GM23338 (cell line): ENCODE results near the gene ARHGAP28. TPM values are rescaled to one million over a fixed set of nuclear protein-coding genes. Genes with fewer than 3 reads are reported as not detected.

ENCODE experiments used
- ATAC-seq: fragments of 200-7000 bp; cut with Tn5 transposase; 3 replicates; pipeline ENCODE4 v1.9.1; 2020
- DNase-seq: peaks from one replicate; pipeline ENCODE4 v3.0.0-alpha.2; 2015; ENCODE audit warnings: low spot score
- H2AFZ ChIP-seq: fragments of 200-600 bp; sonication (generic); 2 replicates; pipeline ENCODE4 v1.8.0; 2016; ENCODE audit warnings: antibody characterized with exemption, mild to moderate bottlenecking, moderate library complexity
- H3F3A ChIP-seq: fragments of 200-600 bp; sonication (generic); replicated peaks from 2 replicates; pipeline ENCODE4 v1.8.0; 2017; ENCODE audit warnings: antibody characterized with exemption, mixed run types, low read depth
- H3K27ac ChIP-seq: fragments of 200-600 bp; sonication (generic); 2 replicates; pipeline ENCODE4 v1.6.1; 2016; ENCODE audit warnings: low read depth
- H3K27me3 ChIP-seq: fragments of 200-600 bp; sonication (generic); 2 replicates; pipeline ENCODE4 v1.8.0; 2016; ENCODE audit warnings: mild to moderate bottlenecking, mixed run types, moderate library complexity; ENCODE audit not compliant: insufficient read depth
- H3K36me3 ChIP-seq: fragments of 200-600 bp; sonication (generic); 2 replicates; pipeline ENCODE4 v1.8.0; 2016; ENCODE audit warnings: mild to moderate bottlenecking; ENCODE audit not compliant: insufficient read depth
- H3K4me1 ChIP-seq: fragments of 200-600 bp; sonication (generic); 2 replicates; pipeline ENCODE4 v1.8.0; 2016; ENCODE audit warnings: mild to moderate bottlenecking, moderate library complexity; ENCODE audit not compliant: insufficient read depth
- H3K4me2 ChIP-seq: fragments of 200-600 bp; sonication (generic); 2 replicates; pipeline ENCODE4 v1.7.1; 2017; ENCODE audit warnings: mixed run types
- H3K4me3 ChIP-seq: fragments of 200-600 bp; sonication (generic); 2 replicates; pipeline ENCODE4 v1.6.1; 2016; ENCODE audit warnings: mixed run types
- H3K79me2 ChIP-seq: fragments of 200-600 bp; sonication (generic); replicated peaks from 2 replicates; pipeline ENCODE4 v1.8.0; 2017; ENCODE audit warnings: mild to moderate bottlenecking; ENCODE audit not compliant: insufficient read depth
- H3K9me2 ChIP-seq: fragments of 200-600 bp; sonication (generic); 2 replicates; pipeline ENCODE4 v1.8.0; 2017; ENCODE audit not compliant: insufficient read depth
- H4K20me1 ChIP-seq: fragments of 200-600 bp; sonication (generic); replicated peaks from 2 replicates; pipeline ENCODE4 v1.8.0; 2017; ENCODE audit warnings: mild to moderate bottlenecking; ENCODE audit not compliant: insufficient read depth
- H3K27ac Mint-ChIP-seq: 2 replicates; pipeline ENCODE4 v1.8.0; 2020; ENCODE audit warnings: inconsistent platforms, mild to moderate bottlenecking, moderate library complexity, mixed read lengths
- H3K27me3 Mint-ChIP-seq: 3 replicates; pipeline ENCODE4 v1.8.0; 2022; ENCODE audit warnings: low read depth, mild to moderate bottlenecking, moderate library complexity, mixed read lengths, inconsistent platforms; ENCODE audit not compliant: insufficient read depth, poor library complexity
- H3K36me3 Mint-ChIP-seq: 3 replicates; pipeline ENCODE4 v1.8.0; 2021; ENCODE audit warnings: low read depth, mild to moderate bottlenecking, inconsistent platforms, moderate library complexity, mixed read lengths
- H3K4me1 Mint-ChIP-seq: 3 replicates; pipeline ENCODE4 v1.8.0; 2020; ENCODE audit warnings: mild to moderate bottlenecking, inconsistent platforms, mixed read lengths
- H3K4me3 Mint-ChIP-seq: 3 replicates; pipeline ENCODE4 v1.8.0; 2021; ENCODE audit warnings: moderate library complexity, mild to moderate bottlenecking, inconsistent platforms, mixed read lengths
- H3K9me3 Mint-ChIP-seq: 3 replicates; pipeline ENCODE4 v1.8.0; 2020; ENCODE audit warnings: moderate library complexity, mild to moderate bottlenecking, inconsistent platforms, mixed read lengths
- CREB1 ChIP-seq: fragments of 250-450 bp; sonication (Bioruptor Pico); IDR thresholded peaks from 2 replicates; pipeline ENCODE4 v1.5.0; 2020; ENCODE audit warnings: low read depth, mild to moderate bottlenecking, moderate library complexity
- CTCF ChIP-seq, 2 experiments: fragments of 200-600 bp in 1 of 2; sonication (generic) in 1 of 2; conservative IDR thresholded peaks; 2 replicates each; pipeline versions ENCODE4 v1.5.1 to v1.6.1; 2016 to 2017; ENCODE audit warnings: antibody characterized with exemption in 2 of 2, low read depth in 2 of 2, mild to moderate bottlenecking in 2 of 2, moderate library complexity in 1 of 2
- EZH2 ChIP-seq: fragments of 200-600 bp; sonication (generic); IDR thresholded peaks from one replicate; pipeline ENCODE4 v1.8.0; 2017; ENCODE audit warnings: antibody characterized with exemption, mild to moderate bottlenecking, low read depth; ENCODE audit not compliant: unreplicated experiment
- EZH2phosphoT487 ChIP-seq: fragments of 200-600 bp; sonication (generic); IDR thresholded peaks from one replicate; pipeline ENCODE4 v1.8.1; 2018; ENCODE audit warnings: antibody characterized with exemption; ENCODE audit not compliant: unreplicated experiment
- NANOG ChIP-seq: IDR thresholded peaks from 2 replicates; pipeline ENCODE4 v1.6.1; 2016; ENCODE audit warnings: antibody characterized with exemption, borderline replicate concordance
- POLR2AphosphoS5 ChIP-seq: IDR thresholded peaks from 2 replicates; pipeline ENCODE4 v1.6.1; 2016; ENCODE audit warnings: antibody characterized with exemption, low read depth
- STAT1 ChIP-seq: IDR thresholded peaks from one replicate; pipeline ENCODE4 v1.6.1; 2016; ENCODE audit warnings: antibody characterized with exemption; ENCODE audit not compliant: unreplicated experiment
- ZNF114 ChIP-seq: fragments of 250-450 bp; sonication (Bioruptor Pico); IDR thresholded peaks from 2 replicates; pipeline ENCODE4 v1.5.0; 2020; ENCODE audit warnings: mild to moderate bottlenecking, moderate library complexity
- ZNF331 ChIP-seq: fragments of 250-450 bp; sonication (Bioruptor Pico); IDR thresholded peaks from 2 replicates; pipeline ENCODE4 v1.5.0; 2020; ENCODE audit warnings: low read depth, mild to moderate bottlenecking, moderate library complexity
- polyA plus RNA-seq: library from polyadenylated mRNA; unstranded; fragments of >200 nt; fragmentation: Nextera tagmentation; extraction: Ambion mirVana; gene quantifications from 2 replicates; pipeline ENCODE4 v1.2.1, GENCODE V29; 2016
- total RNA-seq: library from RNA; depleted of rRNA; stranded (reverse); fragments of >200 nt; shearing (Covaris generic); gene quantifications from 2 replicates; pipeline ENCODE4 v1.2.3, GENCODE V29; 2014
- TF ChIP-seq, protein P1 (sequence below): IDR thresholded peaks from one replicate; pipeline ENCODE4 v1.6.1; 2018; ENCODE audit warnings: antibody characterized with exemption; ENCODE audit not compliant: unreplicated experiment
- TF ChIP-seq, protein P2 (sequence below): fragments of 250-450 bp; sonication (Bioruptor Pico); IDR thresholded peaks from 2 replicates; pipeline ENCODE4 v1.5.0; 2020; ENCODE audit warnings: mild to moderate bottlenecking, moderate library complexity

The ARHGAP28 gene
- total and polyA plus RNA-seq, 2 experiments from 2014 or later, result 2.8 to 9.6 TPM

DNA sequence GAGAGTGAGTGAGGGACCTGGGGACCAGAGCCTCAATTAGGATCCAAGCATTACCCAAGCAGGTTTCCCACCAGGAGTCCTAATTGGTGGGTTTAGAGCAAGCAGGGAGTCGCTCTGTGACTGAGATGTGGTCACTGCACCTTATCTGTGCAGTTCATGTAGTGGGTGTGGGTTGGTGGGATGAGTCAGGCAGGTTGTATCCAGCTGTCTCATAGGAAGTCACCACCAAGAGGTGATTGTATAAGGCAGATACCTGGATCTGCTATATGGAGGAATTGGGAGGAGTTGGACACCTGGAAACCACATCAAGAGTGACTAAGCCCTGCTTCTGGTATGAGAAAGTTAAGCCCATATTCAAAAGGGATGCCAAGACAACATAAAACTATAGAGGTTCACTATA, 106.8 kb downstream of the ARHGAP28 start:
- H2AFZ ChIP-seq, result no peak overlapping the region
- DNase-seq, result no peak
- TF ChIP-seq ZNF331 (no peak), CTCF (conservative IDR thresholded peaks at IDR 0.05; ENCODE audit: low read depth in 2 of 2) (no peak), NANOG (no peak), POLR2AphosphoS5 (no peak), CREB1 (CRISPR knock-in tag) (no peak), EZH2 (no peak), ZNF114 (no peak), STAT1 (no peak), EZH2phosphoT487 (no peak)
- TF ChIP-seq, protein P1, sequence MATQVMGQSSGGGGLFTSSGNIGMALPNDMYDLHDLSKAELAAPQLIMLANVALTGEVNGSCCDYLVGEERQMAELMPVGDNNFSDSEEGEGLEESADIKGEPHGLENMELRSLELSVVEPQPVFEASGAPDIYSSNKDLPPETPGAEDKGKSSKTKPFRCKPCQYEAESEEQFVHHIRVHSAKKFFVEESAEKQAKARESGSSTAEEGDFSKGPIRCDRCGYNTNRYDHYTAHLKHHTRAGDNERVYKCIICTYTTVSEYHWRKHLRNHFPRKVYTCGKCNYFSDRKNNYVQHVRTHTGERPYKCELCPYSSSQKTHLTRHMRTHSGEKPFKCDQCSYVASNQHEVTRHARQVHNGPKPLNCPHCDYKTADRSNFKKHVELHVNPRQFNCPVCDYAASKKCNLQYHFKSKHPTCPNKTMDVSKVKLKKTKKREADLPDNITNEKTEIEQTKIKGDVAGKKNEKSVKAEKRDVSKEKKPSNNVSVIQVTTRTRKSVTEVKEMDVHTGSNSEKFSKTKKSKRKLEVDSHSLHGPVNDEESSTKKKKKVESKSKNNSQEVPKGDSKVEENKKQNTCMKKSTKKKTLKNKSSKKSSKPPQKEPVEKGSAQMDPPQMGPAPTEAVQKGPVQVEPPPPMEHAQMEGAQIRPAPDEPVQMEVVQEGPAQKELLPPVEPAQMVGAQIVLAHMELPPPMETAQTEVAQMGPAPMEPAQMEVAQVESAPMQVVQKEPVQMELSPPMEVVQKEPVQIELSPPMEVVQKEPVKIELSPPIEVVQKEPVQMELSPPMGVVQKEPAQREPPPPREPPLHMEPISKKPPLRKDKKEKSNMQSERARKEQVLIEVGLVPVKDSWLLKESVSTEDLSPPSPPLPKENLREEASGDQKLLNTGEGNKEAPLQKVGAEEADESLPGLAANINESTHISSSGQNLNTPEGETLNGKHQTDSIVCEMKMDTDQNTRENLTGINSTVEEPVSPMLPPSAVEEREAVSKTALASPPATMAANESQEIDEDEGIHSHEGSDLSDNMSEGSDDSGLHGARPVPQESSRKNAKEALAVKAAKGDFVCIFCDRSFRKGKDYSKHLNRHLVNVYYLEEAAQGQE, result no peak
- TF ChIP-seq, protein P2, sequence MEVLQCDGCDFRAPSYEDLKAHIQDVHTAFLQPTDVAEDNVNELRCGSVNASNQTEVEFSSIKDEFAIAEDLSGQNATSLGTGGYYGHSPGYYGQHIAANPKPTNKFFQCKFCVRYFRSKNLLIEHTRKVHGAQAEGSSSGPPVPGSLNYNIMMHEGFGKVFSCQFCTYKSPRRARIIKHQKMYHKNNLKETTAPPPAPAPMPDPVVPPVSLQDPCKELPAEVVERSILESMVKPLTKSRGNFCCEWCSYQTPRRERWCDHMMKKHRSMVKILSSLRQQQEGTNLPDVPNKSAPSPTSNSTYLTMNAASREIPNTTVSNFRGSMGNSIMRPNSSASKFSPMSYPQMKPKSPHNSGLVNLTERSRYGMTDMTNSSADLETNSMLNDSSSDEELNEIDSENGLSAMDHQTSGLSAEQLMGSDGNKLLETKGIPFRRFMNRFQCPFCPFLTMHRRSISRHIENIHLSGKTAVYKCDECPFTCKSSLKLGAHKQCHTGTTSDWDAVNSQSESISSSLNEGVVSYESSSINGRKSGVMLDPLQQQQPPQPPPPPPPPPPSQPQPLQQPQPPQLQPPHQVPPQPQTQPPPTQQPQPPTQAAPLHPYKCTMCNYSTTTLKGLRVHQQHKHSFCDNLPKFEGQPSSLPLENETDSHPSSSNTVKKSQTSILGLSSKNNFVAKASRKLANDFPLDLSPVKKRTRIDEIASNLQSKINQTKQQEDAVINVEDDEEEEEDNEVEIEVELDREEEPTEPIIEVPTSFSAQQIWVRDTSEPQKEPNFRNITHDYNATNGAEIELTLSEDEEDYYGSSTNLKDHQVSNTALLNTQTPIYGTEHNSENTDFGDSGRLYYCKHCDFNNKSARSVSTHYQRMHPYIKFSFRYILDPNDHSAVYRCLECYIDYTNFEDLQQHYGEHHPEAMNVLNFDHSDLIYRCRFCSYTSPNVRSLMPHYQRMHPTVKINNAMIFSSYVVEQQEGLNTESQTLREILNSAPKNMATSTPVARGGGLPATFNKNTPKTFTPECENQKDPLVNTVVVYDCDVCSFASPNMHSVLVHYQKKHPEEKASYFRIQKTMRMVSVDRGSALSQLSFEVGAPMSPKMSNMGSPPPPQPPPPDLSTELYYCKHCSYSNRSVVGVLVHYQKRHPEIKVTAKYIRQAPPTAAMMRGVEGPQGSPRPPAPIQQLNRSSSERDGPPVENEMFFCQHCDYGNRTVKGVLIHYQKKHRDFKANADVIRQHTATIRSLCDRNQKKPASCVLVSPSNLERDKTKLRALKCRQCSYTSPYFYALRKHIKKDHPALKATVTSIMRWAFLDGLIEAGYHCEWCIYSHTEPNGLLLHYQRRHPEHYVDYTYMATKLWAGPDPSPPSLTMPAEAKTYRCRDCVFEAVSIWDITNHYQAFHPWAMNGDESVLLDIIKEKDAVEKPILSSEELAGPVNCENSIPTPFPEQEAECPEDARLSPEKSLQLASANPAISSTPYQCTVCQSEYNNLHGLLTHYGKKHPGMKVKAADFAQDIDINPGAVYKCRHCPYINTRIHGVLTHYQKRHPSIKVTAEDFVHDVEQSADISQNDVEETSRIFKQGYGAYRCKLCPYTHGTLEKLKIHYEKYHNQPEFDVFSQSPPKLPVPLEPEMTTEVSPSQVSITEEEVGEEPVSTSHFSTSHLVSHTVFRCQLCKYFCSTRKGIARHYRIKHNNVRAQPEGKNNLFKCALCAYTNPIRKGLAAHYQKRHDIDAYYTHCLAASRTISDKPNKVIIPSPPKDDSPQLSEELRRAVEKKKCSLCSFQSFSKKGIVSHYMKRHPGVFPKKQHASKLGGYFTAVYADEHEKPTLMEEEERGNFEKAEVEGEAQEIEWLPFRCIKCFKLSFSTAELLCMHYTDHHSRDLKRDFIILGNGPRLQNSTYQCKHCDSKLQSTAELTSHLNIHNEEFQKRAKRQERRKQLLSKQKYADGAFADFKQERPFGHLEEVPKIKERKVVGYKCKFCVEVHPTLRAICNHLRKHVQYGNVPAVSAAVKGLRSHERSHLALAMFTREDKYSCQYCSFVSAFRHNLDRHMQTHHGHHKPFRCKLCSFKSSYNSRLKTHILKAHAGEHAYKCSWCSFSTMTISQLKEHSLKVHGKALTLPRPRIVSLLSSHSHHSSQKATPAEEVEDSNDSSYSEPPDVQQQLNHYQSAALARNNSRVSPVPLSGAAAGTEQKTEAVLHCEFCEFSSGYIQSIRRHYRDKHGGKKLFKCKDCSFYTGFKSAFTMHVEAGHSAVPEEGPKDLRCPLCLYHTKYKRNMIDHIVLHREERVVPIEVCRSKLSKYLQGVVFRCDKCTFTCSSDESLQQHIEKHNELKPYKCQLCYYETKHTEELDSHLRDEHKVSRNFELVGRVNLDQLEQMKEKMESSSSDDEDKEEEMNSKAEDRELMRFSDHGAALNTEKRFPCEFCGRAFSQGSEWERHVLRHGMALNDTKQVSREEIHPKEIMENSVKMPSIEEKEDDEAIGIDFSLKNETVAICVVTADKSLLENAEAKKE (CRISPR knock-in tag), result no peak
- H3K79me2 ChIP-seq, result no peaks in the 10 kb centered on the region
- H3K4me1 ChIP-seq, result no peaks in the 10 kb centered on the region
- peaks cover 1% of the 10 kb centered on the region for H3K27me3 Mint-ChIP-seq
- no peak overlapping the region for H3K27ac ChIP-seq
- H3K36me3 ChIP-seq, result no peaks in the 10 kb centered on the region
- no peaks in the 10 kb centered on the region for H3K9me2 ChIP-seq
- H3K4me2 ChIP-seq, result no peak overlapping the region
- ATAC-seq, result no peak
- H3K9me3 Mint-ChIP-seq, result no peaks in the 10 kb centered on the region
- H3K4me3 Mint-ChIP-seq, result no peak overlapping the region
- H3K36me3 Mint-ChIP-seq, result no peaks in the 10 kb centered on the region; the same call in 2 of the 3 replicates
- H3K27ac Mint-ChIP-seq, result no peak overlapping the region
- H3F3A ChIP-seq, result no peaks in the 10 kb centered on the region
- no peak overlapping the region for H3K4me3 ChIP-seq
- H4K20me1 ChIP-seq, result no peaks in the 10 kb centered on the region
- H3K27me3 ChIP-seq, result no peaks in the 10 kb centered on the region
- H3K4me1 Mint-ChIP-seq, result no peaks in the 10 kb centered on the region
